C1 segment of cervical spinal cord (tissue), 14 donors: Measurements from ENCODE around the gene ANXA10.
"Not testable (repeated sequence)": the region's sequence is repeated elsewhere in the genome, so short reads cannot be mapped to it uniquely, and the experiment has no call there.

Source experiments
- DNase-seq, 14 donors: peaks; one replicate each; lab custom pipeline; 2025; lab: John Stamatoyannopoulos, UW

Gene ANXA10, protein sequence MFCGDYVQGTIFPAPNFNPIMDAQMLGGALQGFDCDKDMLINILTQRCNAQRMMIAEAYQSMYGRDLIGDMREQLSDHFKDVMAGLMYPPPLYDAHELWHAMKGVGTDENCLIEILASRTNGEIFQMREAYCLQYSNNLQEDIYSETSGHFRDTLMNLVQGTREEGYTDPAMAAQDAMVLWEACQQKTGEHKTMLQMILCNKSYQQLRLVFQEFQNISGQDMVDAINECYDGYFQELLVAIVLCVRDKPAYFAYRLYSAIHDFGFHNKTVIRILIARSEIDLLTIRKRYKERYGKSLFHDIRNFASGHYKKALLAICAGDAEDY

DNA sequence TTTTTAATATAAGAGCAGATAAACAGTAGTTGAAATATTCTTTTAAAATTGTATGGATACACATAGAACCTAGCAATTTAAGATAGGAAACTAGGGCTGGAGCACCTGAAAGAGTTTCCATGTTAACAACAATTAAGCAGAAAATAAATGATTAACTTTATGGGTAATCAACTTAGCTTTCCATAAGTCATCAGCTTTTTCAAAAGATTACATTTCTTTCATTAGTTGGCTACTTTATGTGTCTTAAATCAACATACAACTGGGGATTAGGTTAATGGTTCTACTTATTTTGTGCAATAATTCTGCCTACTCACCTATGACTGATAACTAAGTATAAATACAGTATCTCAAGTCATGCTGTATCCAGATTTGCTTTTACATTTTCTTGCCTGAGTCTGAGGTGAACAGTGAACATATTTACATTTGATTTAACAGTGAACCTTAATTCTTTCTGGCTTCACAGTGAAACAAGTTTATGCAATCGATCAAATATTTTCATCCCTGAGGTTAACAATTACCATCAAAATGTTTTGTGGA is at the start of gene ANXA10:
TSS of gene ANXA10 (plus strand) at position 362 of the 537 bp plus-strand sequence. CDS start at position 526, 164 bp downstream.
- no peak for DNase-seq

DNA sequence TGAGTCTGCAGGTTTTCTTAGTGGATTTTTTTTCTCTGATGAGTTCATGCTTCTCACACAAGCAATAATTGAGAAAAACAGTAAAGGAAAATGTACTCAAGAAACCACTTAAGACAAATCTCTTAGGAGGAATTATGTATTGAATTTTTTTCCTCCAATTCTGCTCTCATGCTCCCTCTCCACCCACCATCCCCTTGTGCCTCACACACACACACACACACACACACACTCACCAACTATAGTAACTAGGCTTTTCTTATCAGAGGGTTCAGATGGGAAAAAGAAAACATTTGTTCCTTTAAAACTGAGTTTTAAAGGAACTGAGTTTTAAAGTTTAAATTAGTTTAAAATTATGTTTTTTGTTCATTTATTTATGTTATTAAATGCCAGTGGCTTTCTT is 47.0 kb upstream of the ANXA10 start:
- DNase-seq: no peak

DNA sequence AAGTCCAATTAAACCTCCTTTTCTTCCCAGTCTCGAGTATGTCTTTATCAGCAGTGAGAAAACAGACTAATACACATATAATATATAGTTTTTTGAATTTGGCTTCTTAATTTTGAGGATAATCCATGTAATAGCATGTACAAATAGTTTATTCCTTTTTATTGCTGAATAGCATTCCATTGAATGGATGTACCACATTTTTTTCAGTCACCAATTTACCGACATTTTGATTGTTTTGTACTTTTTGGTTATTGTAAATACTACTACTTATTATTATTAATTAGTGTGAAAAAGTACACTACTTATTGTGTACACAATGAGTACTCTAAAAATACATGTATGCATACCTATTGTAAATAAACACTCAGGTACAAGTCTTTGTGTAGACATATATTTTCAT is 42.3 kb upstream of the ANXA10 start:
- DNase-seq: no peak

DNA sequence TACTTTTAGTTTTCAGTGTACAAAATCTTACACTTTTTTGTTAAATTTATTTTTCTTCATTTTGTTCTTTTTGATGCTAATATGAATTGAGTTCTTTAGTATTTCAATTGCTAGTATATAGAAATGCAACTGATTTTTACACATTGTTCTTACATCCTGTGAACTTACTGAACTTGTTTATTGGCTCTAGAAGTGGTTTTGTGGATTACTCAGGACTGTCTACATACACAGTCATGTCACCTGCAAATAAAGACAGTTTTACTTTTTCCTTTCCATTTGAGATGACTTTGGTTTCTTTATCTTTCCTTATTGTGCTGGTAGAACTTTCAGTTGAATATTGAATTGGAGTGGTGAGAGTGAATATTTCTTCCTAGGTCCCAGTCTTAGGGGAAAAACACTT is 40.8 kb upstream of the ANXA10 start:
- no peak for DNase-seq

DNA sequence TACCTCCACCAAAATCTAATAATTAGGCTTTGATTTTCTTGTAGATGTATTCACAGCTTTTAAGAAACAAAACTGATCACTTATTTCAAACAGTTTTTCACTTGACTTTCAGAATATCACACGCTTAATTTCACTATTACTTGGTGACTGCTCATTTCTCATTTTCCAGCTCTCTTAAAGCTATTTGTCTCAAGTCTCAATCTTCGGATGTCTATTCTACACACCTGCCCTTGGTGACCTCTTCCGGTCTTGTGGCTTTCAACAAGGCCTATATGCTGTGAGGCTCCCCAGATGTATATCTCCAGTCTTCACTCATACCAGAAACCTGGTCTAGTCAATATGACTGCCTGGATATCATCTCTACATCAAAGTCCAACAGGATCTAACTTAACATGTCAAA is 34.9 kb upstream of the ANXA10 start:
- no peak for DNase-seq

DNA sequence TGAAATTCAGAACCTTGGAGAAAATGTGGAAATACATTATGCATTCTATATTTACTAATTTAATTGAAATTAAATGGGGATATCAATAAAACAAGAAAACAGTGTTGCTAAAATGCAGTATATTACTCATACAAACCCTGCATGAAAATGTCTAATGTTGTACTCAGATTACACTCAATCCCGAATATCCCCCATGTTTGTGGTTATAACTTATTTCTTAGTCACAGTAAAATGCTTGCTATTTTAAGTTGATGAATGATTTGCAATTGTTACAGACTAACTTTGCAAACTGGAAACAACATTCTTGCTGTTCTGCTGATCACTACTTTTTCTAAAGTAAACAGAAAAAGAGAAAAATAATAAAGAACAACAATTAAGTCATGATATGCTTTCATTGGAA is 33.1 kb upstream of the ANXA10 start:
- no peak for DNase-seq

DNA sequence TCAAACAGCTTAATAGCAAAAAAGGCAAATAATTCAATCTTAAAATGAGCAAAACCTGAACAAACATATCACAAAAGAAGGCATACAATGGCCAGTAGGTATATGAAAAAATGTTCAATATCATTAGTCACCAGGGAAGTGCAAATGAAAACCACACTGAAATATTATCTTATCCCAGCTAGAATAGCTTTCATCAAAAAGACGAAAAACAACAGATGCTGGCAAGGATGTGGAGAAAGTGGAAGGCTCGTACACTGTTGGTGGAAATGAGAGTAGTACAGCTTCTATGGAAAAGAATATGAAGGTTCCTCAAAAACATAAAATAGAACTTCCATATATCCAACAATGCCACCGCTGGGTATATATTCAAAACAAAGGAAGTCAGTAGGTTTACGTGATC is 29.3 kb upstream of the ANXA10 start:
- DNase-seq: no peak

DNA sequence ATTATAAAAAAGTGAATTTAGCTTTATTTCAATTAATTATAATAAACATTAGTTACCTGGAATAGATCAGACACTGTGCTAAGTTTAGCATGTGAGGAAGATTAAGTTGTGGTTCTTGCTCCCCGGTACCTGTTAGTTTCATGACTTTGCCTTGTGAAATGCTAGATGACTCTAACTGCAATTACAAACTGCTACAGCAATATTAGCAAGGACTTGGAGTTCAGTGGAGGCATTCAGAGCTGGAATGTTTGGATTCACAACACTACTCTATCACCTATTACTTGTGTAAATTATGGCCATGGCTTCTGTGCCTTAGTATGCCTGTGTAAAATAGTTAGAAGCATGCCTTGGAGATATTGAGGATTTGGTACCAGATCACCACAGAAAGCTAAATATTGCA is 21.4 kb upstream of the ANXA10 start:
- DNase-seq: no peak

DNA sequence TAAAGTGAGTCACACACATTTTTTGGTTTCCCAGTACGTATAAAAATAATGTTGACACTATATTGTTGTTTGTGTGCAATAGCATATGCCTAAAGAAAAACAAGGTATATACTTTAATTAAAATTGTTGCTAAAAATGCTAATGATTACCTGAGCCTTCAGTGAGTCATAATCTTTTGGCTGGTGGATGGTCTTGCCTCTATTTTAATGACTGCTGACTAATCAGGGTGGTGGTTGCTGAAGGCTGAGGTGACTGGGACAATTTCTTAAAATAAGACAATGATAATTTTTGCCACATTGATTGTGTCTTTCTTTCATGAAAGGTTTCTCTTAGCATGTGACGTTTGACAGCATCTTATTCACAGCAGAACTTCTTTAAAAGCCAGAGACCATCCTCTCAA is 21.0 kb upstream of the ANXA10 start:
- DNase-seq: no peak

DNA sequence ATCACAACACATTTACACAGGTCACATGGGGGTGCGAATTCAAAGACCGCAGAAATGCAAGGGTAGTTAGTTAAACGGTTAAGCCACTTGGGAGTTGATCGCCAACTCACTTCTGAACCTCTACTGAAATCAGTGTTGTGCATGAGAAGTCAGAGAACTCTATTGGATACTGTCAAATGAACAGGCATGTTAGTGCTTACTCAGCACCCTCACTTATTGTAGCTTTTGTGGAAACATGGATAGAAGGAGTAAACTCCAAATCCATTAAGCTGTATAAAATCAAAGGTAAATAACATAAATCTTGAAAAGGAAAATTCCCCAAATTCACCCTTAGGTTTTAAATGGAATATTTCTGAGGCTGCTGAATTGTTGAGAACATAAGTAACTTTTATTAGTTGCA is 17.5 kb upstream of the ANXA10 start:
- DNase-seq: no peak

DNA sequence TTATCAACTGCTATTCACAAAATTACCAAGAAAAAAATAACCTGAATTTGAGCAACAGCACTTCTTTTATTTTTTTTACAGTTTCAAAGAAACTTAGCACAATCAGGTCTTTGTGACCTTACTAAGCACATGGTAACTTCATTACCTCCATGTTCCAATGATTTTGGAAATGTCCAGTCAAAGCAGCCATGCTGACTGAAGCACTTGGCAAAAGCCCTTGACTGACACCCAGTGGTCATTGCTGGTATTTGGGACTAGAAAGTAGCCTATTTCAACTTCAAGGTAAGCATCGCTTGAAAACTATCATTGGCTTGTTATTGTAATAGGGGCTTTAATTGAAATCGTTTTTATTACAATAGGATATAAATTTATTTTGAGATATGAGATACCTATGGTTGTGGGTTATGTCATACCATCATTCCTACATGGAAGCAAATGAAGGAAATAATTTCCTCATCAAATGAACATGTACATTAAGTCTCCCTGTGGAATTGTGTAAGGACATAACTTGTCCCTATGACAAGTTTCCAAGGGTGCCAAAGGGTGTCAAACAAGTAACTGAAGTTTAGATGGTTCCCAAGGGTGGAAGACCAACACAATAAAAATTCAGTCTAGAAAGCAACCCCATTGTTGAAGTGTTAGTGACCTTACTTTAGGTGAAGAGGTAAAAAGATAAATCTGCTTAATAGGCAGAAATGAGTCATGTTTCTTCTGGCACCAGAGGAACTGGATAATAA is 15.2 kb upstream of the ANXA10 start:
- peak in 8 of 14 donors; percentile 0 to 38 (median 1) for DNase-seq

DNA sequence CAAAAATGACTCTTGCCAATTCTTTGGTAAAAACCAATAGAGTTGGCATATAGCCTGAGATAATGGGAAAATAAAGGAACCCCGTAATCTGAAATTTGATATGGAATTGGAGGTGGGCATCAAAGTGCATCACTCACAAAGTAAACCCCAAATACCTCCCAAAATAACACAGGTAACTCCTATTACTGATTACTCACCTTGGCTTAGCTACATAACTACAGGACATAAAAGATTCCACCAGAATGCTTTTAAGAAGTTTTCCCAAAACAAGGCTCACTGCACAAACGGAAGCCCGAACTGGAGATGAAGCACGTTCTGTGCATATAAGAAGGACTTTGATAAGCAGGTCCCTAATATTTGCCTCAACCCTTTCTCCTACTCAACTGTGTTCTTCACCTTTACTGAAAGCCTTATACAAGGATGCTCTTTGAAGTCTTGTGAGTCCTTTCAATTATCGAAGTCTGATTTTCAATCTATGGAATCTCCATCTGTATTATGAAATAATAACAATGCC is 14.6 kb upstream of the ANXA10 start:
- DNase-seq: no peak

DNA sequence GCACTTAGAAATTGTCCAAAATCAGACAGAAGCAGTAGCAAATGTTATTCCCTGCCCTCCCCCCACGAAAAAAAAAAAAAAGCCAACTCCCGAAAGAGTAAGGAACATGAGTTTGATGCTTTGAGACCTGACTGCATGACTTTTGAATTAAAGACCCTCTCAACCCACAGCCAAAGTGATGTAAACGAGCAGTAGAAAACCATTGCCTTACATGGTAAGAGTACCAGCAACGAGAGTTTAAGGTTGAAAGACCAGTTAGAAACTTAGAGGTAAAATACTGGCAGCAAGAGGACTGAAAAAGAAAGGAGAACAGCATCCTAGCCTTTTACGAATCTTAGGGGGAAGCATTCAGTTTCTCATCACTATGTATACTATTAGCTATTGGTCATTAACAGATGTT is 10.0 kb upstream of the ANXA10 start:
- DNase-seq: no peak

DNA sequence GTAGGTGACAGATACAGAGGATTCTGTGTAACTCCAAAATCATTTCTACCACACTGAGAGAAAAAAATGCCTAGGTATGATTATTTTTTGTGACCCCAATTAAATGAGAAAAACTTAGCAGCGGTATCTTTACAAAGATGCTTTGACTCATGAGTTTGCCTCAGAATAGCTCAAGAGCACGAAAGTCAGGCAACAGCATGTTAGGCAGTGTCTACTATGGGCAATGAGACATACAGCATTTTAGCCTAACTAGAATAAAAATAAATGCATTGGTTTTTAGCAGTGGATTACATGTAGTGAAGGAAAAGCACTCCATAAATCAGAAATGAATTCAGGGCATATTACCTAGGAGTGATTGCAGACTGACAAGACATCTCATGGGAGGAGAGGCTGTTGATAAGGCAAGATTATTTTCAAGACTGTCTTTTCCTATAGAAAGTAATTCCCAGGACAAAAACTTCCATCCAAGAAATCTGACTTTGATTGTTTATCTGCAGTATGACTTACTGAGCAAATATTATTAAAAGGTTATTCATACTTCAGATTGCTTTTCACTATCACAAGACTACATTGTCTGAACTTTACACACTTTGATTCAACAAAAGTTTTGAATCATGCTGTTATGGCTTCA is 3.6 kb downstream of the ANXA10 start:
- DNase-seq: no peak

DNA sequence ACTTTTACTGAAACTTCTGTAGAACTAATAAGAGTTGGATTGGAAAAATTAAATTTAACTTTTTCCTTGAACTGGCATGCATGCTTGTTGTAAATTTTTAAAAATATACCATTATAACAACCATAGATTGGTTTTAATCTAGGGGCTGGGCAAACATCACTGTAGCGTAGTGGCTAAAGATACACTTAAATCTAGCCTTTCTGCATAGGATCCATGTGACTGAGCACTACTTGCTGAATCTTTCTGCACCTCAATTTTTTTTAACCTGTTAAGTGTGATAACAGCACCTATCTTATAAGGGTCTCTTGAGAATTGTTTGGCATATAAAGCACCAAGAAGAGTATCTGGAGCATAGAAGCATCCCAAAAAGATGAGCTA is 4.1 kb downstream of the ANXA10 start:
- no peak for DNase-seq

DNA sequence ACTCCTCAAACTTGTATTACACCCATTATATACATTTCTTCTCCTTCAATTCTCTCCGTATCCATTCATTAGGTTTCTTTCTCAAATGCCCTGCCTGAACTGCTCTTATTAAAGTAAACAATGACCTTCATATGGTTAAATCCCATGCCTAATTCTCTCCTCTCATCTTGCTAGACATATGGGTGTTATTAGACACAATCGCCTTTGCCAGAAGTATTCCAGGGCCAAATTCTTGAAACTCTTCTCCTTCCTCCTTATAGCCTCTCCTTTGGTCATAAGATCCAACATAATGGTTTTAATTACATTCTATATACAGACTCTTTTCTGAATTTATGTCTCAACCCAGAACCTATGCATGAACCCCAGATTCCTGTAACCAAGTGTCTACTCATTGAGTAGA is 4.8 kb downstream of the ANXA10 start:
- no peak for DNase-seq

DNA sequence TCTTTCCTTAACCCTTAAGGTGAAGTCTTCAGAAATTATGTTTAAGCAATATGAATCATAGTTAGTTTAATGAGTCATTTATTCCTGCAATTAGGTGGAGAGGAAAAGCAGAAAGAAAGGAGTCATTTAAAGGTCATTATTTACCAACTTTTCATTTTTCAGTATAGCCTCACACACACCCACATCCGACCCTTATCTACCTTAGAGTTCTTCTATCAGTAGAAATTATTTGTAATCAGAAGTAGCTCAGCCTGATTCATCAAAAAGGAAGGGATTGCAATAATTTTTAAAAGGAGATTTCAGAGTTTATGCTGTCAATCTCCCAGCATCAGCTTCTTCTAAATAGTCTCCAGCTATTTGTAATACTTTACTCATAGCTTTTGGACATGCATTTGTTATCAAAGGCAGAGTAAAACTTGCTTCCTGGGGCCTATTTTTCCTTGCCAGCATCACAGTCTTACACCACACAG is 5.9 kb downstream of the ANXA10 start:
- DNase-seq: no peak

DNA sequence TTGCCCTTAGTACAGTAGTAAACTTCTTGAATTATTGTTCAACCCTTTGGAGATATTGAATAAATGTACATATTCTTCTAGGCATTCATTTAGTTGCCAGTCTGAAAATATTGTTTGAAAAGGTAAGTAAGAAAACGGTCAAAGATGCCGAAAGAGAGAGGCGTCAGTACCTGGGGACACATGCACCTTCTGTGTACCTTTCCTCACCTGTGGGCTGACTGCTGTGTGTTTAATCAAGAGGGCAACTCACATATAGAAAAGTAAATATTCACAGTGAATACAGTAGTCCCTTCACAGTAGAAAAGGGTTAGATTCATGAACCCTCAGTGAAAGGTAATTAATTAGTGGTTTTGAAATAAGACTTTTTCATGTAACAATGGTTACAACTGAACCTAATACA is 6.9 kb downstream of the ANXA10 start:
- DNase-seq: no peak

DNA sequence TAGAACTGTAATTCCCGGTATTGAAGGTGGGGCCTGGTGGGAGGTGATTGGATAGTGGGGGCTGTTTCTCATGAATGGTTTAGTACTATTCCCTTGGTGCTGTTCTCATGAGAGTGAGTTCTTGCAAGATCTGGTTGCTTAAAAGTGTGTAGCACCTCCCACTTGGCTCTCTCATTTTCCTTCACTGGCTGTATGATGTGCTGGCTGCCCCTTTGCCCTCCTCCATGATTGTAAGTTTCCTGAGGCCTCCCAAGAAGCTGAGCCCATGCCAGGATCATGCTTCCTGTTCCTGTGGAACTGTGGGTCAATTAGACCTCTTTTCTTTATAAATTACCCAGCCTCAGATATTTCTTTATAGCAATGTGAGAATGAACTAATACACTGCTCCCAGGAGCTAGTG is 8.7 kb downstream of the ANXA10 start:
- DNase-seq: no peak

DNA sequence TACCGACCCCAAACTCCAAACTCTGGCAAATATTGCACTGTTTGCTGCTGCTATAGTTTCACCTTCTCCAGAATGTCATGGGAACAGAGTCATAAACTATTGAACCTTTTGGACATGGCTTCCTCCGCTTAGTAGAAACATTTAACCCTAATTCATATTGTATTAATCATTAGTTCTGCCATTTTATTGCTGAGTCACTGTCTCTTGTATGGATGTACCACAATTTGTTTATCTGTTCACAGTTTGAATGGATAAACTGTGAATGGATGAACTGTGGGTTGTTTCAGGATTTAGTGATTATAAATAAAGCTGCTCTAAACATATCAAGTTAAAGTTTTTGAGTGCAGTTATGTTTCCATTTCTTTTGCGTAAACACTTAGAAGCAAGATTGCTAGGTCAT is 10.1 kb downstream of the ANXA10 start:
- no peak for DNase-seq

DNA sequence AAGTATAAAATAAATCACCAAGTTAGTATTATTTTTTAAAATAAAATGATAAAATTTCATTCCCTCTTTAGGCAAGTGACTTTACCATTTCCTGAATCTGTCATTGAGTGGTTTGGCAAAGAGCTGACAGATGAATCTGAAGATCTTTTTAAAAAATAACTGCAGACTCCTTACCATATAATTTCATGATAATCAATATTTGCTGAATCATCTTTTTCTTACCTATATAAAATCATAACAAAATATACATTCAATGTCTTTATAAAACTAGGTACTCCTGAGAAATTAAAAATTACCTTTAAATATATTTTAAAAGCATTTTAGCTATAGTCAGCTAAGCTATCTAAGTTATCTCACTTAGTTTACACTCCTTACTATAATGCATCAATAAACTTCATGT is 17.2 kb downstream of the ANXA10 start:
- DNase-seq: no peak

DNA sequence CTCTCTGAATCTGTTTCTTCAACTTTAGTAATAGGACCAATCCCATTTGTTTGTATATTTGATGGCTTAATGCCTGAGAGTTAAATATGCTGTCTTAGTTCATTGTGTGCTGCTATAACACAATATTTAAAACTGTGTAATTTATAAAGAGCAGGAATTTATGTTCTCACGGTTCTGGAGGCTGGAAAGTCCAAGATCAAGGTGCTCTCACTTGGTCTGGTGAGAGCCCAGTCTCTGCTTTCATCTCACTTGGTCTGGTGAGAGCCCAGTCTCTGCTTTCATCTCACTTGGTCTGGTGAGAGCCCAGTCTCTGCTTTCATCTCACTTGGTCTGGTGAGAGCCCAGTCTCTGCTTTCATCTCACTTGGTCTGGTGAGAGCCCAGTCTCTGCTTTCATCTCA is 20.7 kb downstream of the ANXA10 start:
- not testable (repeated sequence) for DNase-seq
